Left renal cortex interstitium (tissue), 4 donors: Measurements from ENCODE around the gene FBXO42. TPM values are rescaled to one million over a fixed set of nuclear protein-coding genes. Genes with fewer than 3 reads are reported as not detected.

Experiments
- DNase-seq, 4 donors: peaks; one replicate each; pipeline ENCODE4 v3.0.0-alpha.2; 2013; ENCODE audit warnings: low read depth in 4 of 4, low spot score in 2 of 4, missing footprints in 1 of 4
- polyA plus RNA-seq, 4 donors: library from polyadenylated mRNA; unstranded; fragments of 120-200 nt; gene quantifications; one replicate each; pipeline ENCODE4 v1.2.1, GENCODE V29; 2013; ENCODE audit not compliant: insufficient read length in 4 of 4

The FBXO42 gene
- polyA plus RNA-seq, result 10 to 100 TPM; 18.3 to 24.0 (median 21.4) TPM

GRCh38 chr1:16351994-16352841 lies at the start of gene FBXO42:
Gene FBXO42 (minus strand): TSS chr1:16352480. CDS start chr1:16315418, 37,062 bp downstream.
- peak; percentile 79 to 90 (median 87) for DNase-seq

GRCh38 chr1:16398371-16398953 lies 46.2 kb upstream of the FBXO42 start:
- no peak for DNase-seq

GRCh38 chr1:16397120-16397519 lies 44.8 kb upstream of the FBXO42 start:
- no peak for DNase-seq

DNA sequence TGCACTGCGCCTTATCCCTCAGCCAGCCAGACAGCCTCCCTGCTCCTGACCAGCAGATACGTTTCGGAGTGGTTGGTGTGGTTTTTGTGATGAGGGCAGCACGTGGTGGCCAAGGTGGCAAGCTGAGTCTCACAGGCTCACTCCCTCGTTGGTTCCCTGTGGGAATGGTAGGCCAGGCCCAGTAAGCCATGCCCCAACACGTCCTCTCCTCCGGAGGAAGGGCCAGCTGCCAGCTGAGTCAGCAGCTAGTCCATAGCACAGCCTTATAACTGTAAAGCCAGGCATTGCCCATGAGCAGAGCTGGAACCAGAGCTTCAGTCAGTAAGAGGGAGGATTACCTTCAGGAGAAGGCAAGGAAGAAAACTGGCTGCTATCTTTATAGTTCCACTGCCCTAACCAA lies 44.3 kb upstream of the FBXO42 start:
- no peak for DNase-seq

DNA sequence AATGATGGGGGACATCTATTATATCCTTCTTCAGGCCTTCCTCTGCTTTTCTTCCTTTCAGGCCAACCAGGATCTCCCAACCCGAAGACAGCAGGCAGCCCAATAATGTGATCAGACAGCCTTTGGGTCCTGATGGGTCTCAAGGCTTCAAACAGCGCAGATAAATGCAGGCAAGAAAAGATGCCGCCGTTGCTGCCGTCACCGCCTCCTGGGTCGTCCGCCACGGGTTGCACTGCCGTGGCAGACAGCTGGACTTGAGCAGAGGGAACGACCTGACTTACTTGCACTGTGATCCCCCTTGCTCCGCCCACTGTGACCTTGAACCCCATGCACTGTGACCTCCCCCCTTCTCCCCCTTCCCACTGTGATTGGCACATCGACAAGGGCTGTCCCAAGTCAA lies 42.7 kb upstream of the FBXO42 start:
- no peak for DNase-seq

GRCh38 chr1:16393570-16394521 lies 41.6 kb upstream of the FBXO42 start:
- no peak for DNase-seq

GRCh38 chr1:16392740-16393569 lies 40.7 kb upstream of the FBXO42 start:
- no peak for DNase-seq

- no peak for DNase-seq
These were observed 39.1 kb upstream of the FBXO42 start for GRCh38 chr1:16391411-16391810.

DNA sequence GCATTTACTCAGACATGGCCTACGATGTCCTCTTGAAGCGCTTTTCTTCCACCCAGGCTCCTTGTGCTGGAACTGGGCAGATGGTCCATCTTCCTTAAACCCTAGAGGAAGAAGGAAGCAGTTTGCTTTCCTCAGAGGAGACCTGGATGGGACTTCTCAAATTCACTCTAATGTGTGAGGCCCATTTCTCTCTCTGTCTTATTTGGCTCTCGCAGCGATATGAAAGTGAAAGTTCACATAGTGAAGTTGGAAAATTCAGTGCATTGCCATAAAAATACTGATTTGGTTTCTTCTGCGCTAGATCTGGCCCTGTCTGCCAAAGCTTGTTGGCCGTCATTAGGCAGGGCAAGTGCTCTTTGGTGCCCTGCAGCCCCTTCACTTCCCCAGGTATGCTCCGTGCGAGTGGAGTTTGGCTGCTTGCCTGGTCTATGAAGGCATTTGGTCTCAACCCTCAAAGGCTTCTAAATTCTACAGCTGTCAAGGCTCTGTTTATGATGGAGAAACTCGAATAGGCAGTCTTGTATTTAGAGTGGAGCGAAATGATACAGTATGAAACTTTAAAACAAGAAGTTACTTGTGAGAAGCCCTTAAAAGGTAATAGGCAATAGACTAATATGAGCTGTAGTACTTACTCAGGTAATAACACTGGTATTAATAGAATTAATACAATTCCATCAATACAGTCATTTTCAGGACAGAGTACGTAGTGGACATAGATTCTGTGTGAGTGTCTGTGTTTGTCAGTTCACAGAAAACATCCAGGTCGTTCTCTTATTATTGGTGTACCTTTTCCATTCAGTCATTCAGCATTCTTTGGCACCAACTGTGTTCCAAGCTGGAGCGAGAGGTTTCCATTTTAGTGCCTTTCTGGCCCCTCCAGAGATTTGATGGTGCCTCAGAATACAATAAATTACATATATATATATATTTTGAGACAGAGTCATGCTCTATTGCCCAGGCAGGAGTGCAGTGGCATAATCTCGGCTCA lies 35.2 kb upstream of the FBXO42 start:
- DNase-seq, result no peak

- no peak for DNase-seq
These were observed 34.3 kb upstream of the FBXO42 start for GRCh38 chr1:16386454-16387113.

DNA sequence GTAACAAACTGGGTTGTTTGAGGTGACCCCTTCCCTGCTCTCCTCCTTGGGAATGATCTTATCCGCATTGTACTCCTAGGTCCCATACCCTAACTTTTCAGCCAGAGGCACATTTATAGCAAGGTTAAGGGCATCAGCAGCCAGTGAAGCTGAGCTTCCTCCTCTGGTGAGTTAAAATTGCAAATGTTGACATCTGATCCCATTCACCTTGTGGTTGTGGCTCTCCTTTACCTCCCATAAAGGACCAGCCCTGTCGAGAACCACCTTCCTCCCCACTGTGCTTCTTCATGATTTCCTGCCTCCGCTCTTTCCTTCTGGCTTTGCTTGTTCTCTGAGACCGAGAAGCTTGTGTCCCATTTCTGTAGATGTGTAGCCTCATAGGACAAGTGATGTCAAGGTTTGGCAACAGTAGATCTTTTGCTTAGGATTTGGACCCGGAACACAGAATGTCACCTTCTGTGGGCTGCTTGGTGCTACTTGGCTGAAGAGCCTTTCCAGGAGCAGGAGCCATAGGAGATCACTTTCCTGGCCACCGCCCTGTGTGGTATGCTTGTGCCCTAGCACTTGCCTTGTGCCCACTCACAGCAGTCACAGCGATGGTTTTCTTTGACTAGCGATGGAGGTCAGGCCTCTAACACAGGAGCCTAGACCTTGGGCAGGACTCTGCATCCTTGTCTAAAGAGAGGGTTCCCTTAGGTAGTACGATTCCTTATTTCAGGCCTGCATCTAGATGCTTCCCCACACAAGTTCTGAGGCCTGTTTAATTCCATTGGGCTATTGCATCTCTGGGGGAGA lies 33.6 kb upstream of the FBXO42 start:
- no peak for DNase-seq

DNA sequence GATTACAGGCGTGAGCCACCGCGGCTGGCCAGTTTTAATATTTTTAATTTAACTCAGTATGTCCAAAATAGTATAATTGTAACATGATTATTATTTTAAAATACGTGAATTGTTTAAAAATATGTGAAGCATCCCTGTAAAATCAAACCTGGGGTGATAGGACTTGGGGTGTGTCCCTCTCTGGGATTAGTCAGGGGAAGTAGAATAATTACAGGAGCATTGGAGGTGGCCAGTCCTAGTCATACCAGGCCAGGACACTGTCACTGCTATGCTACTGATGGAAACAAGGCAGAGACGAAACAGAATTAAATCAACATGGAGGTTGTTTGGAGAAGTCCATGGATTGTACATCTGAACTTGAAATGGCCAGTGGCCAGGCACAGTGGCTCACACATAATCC lies 31.6 kb upstream of the FBXO42 start:
- DNase-seq, result no peak

- no peak for DNase-seq
These were observed 28.6 kb upstream of the FBXO42 start for GRCh38 chr1:16380868-16381267.

GRCh38 chr1:16378443-16378842 lies 26.2 kb upstream of the FBXO42 start:
- no peak for DNase-seq

GRCh38 chr1:16376971-16377370 lies 24.7 kb upstream of the FBXO42 start:
- DNase-seq, result no peak

GRCh38 chr1:16375521-16376340 lies 23.5 kb upstream of the FBXO42 start:
- no peak for DNase-seq

DNA sequence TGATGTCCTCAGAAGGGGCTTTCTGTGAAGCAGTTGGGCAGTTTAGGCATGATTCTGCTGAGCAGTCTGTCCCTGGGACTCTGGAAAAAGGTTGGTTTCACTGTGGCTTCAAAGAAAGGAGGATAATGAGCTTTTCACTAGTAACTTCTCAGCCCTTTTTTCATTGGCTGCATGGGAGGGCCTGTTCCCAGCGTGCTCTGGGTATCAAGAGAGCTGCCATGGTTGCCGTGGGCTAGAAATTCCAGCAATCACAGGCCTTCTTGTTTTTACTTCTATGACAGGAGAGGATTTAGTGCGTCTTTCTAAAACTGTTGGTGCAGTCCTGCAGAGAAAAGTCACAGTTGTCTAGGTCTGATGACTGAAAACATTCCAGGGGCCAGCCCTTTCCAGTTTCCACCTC lies 22.0 kb upstream of the FBXO42 start:
- DNase-seq, result no peak
